ENCODE measurements around the gene HS6ST1. TPM values are rescaled to one million over a fixed set of nuclear protein-coding genes. Genes with fewer than 3 reads are reported as not detected.

HS6ST1 gene
- total RNA-seq, 1 donor from 2014 or later: 35.2 TPM

DNA sequence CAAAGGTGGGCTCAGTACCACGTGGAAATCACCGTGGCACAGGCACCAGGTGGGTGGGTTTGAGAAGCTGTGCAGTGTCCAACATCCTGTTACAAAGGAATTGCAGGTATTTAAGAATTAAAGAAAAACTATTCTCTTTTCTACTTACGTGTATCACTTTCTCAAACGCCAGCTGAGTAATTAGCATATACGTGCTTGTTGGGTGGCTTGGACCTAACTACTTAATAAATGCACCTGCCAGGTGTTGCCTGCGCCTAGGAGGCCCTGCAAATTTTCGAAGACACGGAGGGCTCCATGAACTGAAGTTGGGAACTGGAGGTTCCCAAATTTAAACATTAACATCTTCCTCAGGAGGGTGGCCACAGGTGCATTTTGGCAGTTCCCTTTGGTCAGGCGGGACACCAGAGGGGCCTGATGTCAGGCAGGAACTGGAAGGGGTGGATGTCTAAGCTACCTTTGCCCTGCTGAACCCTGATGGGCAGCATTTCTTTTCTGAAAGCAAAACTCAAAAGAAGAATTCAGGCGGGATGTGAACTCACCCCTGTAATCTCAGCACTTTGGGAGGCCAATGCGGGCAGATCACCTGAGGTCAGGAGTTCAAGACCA is 84.8 kb downstream of the HS6ST1 start:
- DNase-seq: no peak
- intact Hi-C loops (cut with micrococcal nuclease): loop anchor here (10.0 kb wide), 1 partner anchor 349 kb away; the partner anchor contains the start of gene AMMECR1L

DNA sequence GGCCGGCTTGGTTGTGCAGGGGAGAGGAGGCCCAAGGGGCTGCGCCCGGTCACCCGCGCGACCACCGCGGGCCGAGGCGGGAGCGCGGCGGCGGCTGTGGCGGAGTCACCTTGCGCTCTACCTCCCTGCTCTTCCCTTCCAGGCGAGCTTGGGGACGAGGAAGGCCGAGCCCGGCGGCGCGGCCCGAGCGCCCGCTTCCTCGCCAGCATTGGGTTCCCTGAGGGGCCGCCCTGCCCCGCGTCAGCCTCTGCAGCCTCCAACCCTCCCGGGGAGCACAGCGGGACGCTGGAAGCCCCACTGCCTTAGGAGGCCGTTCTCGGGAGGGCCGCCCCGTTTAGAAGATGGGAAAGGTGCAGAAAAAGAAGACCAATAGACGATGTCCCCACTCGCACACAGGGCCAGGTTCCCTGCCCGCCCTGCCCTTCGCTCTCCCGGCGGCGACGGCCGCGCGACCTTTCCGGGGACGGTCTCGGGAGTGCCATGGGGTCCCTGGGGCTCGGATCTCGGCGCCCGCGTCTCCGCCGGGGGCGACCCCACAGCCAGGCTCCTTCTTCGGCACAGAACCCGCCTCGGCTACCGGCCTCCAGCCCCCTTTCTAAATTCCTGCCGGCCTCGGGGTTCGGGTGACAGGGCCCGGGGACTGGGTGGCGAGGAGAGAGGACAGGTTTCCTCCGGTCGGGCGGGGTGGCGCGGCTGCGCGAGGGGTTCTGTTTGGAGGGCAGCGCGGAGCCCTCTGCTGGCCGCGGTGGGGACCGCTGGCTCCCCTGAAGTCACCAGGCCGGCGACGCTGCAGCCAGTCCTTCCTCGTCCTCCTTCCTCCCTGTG is 85.5 kb downstream of the HS6ST1 start:
- intact Hi-C loops (cut with micrococcal nuclease): loop anchor here (10.0 kb wide), 1 partner anchor 348 kb away; the partner anchor contains the start of gene AMMECR1L
- DNase-seq: peak; percentile 95
- peak; percentile 98 for ATAC-seq

More for the DNA sequence above, 84.8 kb downstream of the HS6ST1 start:
- ATAC-seq: no peak

DNA sequence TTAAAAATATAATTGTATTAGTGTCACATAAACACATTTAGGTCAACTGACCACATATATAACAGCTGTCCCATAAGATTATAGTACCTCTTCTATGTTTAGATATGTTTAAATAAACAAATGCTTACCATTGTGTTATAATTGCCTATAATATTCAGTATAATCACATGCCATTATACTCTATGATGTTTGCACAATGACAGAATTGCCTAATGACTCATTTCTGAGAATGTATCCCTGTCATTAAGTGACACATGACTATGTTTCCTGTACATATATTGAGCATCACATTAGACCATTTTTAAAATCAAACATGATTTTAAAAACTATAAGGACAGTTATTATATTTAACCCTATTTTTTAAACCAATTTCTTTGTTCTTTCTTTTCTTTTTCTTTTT is 89.8 kb downstream of the HS6ST1 start:
- intact Hi-C loops (cut with micrococcal nuclease): no loop called here
- DNase-seq (no peak), ATAC-seq (no peak)

DNA sequence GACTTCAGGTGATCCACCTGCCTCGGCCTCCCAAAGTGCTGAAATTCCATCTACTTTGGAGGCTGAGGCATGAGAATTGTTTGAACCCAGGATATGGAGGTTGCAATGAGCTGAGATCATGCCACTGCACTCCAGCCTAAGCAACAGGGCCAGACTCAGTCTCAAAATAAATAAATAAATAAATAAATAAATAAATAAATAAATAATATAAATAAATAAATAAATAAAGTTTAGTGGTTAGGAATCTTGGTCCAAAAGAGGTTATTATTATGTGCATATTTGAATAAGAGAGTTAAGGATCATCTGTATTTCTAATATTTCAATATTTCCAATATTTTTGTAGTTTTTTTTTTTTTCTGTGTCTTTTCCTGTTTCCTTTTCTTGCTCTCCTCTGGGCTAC is 90.8 kb downstream of the HS6ST1 start:
- intact Hi-C loops (cut with micrococcal nuclease): no loop called here
- ATAC-seq (no peak), DNase-seq (no peak)

DNA sequence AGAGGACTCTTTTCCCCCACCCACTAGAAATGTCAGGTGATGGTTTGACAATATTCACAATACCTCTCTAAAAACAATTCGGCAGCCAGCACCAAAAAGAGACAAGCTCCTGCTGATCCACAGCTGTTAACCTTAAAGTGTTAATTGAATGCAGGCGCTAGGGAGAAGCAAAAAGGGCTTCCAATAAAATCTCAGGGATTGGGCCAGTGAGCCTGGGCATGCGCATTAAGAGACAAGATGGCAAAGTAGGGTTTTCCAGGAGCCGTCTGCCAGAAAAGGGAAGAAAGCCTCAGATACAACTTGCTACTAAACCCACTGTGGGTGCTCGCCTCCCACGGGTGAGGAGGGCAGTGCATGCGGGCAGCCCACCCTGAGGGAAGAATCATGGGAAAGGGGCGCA is 98.8 kb downstream of the HS6ST1 start:
- no peak for ATAC-seq
- intact Hi-C loops (cut with micrococcal nuclease): no loop called here
- DNase-seq: no peak

DNA sequence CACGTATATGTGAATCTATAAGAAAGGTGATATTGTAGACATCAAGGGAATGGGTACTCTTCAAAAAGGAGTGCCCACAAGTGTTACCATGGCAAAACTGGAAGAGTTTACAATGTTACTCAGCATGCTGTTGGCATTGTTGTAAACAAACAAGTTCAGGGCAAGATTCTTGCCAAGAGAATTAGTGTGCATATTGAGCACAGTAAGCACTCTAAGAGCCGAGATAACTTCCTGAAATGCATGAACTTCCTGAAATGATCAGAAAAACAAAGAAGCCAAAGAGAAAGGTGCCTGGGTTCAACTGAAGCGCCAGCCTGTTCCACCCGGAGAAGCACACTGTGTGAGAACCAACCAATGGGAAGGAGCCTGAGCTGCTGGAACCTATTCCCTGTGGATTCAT is 101.0 kb downstream of the HS6ST1 start:
- ATAC-seq (no peak), DNase-seq (no peak)
- intact Hi-C loops (cut with micrococcal nuclease): no loop called here

DNA sequence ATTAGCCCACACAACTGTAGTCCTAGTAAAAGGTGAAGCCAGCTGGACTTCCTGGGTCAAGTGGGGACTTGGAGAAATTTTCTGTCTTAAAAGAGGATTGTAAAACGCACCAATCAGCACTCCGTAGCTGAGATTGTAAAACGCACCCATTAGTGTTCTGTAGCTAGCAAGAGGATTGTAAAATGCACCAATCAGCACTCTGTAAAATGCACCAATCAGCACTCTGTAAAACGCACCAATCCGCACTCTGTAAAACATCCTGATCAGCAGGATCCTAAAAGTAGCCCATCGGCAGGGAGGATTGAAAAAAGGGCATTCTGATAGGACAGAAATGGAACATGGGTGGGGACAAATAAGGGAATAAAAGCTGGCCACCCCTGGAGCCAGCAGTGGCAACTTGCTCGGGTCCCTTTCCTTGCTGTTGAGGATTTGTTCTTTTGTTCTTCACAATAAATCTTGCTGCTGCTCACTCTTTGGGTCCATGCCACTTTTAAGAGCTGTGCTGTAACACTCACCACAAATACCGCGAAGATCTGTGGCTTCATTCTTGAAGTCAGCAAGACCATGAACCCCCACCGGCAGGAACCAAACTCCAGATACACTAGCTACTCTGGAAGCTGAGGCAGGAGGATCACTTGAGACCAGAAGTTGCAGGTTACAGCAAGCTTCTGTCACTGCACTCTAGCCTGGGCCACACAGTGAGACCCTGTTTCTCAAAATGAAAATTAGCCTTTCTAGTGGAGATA is 102.6 kb downstream of the HS6ST1 start:
- DNase-seq (no peak), ATAC-seq (no peak)
- intact Hi-C loops (cut with micrococcal nuclease): no loop called here

Other genes starting within 250 kb of the HS6ST1 start
- gene UGGT1, start 227.7 kb downstream of the HS6ST1 start, total RNA-seq: 24.6 TPM